Panc1 (cell line): ENCODE results near the gene WARS2. TPM values are rescaled to one million over a fixed set of nuclear protein-coding genes. Genes with fewer than 3 reads are reported as not detected.

Experiments
- ATAC-seq: fragments of 200-7000 bp; cut with Tn5 transposase; 2 replicates; pipeline ENCODE4 v1.9.1; 2020; ENCODE audit warnings: mild to moderate bottlenecking, moderate library complexity
- BruUV-seq: library from RNA; stranded (reverse); fragments of 400-500 nt; replicated peaks from 2 replicates; lab custom pipeline; 2021; lab: Mats Ljungman, UMichigan
- CTCF ChIA-PET: fragments of 300-600 bp; sonication (Branson Sonifier 250); formaldehyde crosslinking; loops from one replicate; lab custom pipeline; 2022; ENCODE audit warnings: antibody characterized with exemption; lab: Charles Lee
- POLR2A ChIA-PET: fragments of 300-600 bp; sonication (Branson Sonifier 250); formaldehyde crosslinking; loops from one replicate; lab custom pipeline; 2022; ENCODE audit warnings: antibody characterized with exemption; lab: Charles Lee
- DNase-seq: peaks from one replicate; pipeline ENCODE4 v3.0.0-alpha.2; 2010; ENCODE audit warnings: low read depth, low spot score
- H3K27ac ChIP-seq: 2 replicates; pipeline ENCODE4 v1.5.1; 2011; ENCODE audit warnings: mild to moderate bottlenecking, low read length, inconsistent platforms
- H3K27me3 ChIP-seq: fragments of 200-500 bp; sonication (Bioruptor generic); 2 replicates; pipeline ENCODE4 v1.6.0; 2014; ENCODE audit warnings: low read length, inconsistent platforms; ENCODE audit not compliant: control insufficient read depth, insufficient read depth
- H3K36me3 ChIP-seq: fragments of 200-500 bp; sonication (Bioruptor generic); 2 replicates; pipeline ENCODE4 v1.5.1; 2014; ENCODE audit warnings: inconsistent platforms, mild to moderate bottlenecking, low read length, moderate library complexity; ENCODE audit not compliant: control insufficient read depth, insufficient read depth
- H3K4me1 ChIP-seq: 2 replicates; pipeline ENCODE4 v1.5.1; 2011; ENCODE audit warnings: inconsistent platforms, mild to moderate bottlenecking, low read length, moderate library complexity; ENCODE audit not compliant: control insufficient read depth, insufficient read depth
- H3K4me3 ChIP-seq, 2 experiments: 2 replicates each; pipeline ENCODE4 v1.5.1; 2011 to 2012; ENCODE audit warnings: low read depth in 2 of 2, low read length in 2 of 2, mild to moderate bottlenecking in 2 of 2, inconsistent platforms in 1 of 2, moderate library complexity in 1 of 2
- H3K9me3 ChIP-seq: fragments of 200-500 bp; sonication (Bioruptor generic); 2 replicates; pipeline ENCODE4 v1.5.1; 2014; ENCODE audit warnings: low read depth, mild to moderate bottlenecking, inconsistent platforms, low read length, moderate library complexity; ENCODE audit not compliant: control insufficient read depth, insufficient read depth
- POLR2AphosphoS5 ChIP-seq: IDR thresholded peaks from 2 replicates; pipeline ENCODE4 v1.6.1; 2012; ENCODE audit warnings: mild to moderate bottlenecking, low read depth, low read length, moderate library complexity
- REST ChIP-seq, 2 experiments: IDR thresholded peaks; 2 replicates each; pipeline ENCODE4 v1.6.1; 2011 to 2012; ENCODE audit warnings: low read depth in 2 of 2, control low read depth in 1 of 2, low read length in 1 of 2, mild to moderate bottlenecking in 1 of 2, moderate library complexity in 1 of 2; ENCODE audit not compliant: insufficient read depth in 1 of 2
- SIN3A ChIP-seq: IDR thresholded peaks from 2 replicates; pipeline ENCODE4 v1.6.1; 2012; ENCODE audit warnings: low read depth, mild to moderate bottlenecking, low read length, moderate library complexity, borderline replicate concordance; ENCODE audit not compliant: insufficient read depth
- TCF7L2 ChIP-seq: IDR thresholded peaks from 2 replicates; pipeline ENCODE4 v1.6.1; 2011; ENCODE audit warnings: mild to moderate bottlenecking, low read depth, low read length, inconsistent platforms
- in situ Hi-C: cut with HindIII; loops from 2 replicates; pipeline ENCODE4 v1.10.0; 2016; ENCODE audit warnings: low sequenced_read_pairs, low pct_unique_long_range_greater_than_20kb
- intact Hi-C: fragments of 100-400 bp; cut with micrococcal nuclease; formaldehyde crosslinking; loops from one replicate; pipeline ENCODE4 v1.10.0; 2022; ENCODE audit not compliant: unreplicated experiment
- total RNA-seq: library from RNA; stranded (reverse); gene quantifications from one replicate; pipeline ENCODE4 v1.2.1, GENCODE V29; 2021; ENCODE audit not compliant: unreplicated experiment
- TF ChIP-seq, protein P1 (sequence below): fragments of 450-650 bp; IDR thresholded peaks from 2 replicates; pipeline ENCODE4 v1.5.1; 2017; ENCODE audit warnings: mild to moderate bottlenecking

The WARS2 gene
- total RNA-seq, 1 experiment from 2014 or later: 6.6 TPM

GRCh38 chr1:119146466-119146865, 6.0 kb upstream of the WARS2 start:
- no peak for DNase-seq
- Histone ChIP-seq H3K4me1 (no peaks in the 10 kb centered on the region), H3K27me3 (no peaks in the 10 kb centered on the region), H3K27ac (no peak overlapping the region), H3K9me3 (no peaks in the 10 kb centered on the region), H3K4me3 (no peak overlapping the region), H3K36me3 (no peaks in the 10 kb centered on the region)
- intact Hi-C loops: no loop called here
- ATAC-seq: no peak
- no TSS peak for BruUV-seq
- POLR2A ChIA-PET: no interaction called here
- in situ Hi-C loops: no loop called here
- CTCF ChIA-PET: no interaction called here
- TF ChIP-seq TCF7L2 (no peak), POLR2AphosphoS5 (no peak), SIN3A (no peak), REST (IDR thresholded peaks at IDR 0.05; ENCODE audit: insufficient read depth in 1 of 2, low read depth in 2 of 2, low read length in 1 of 2) (no peak)
- TF ChIP-seq, protein P1, sequence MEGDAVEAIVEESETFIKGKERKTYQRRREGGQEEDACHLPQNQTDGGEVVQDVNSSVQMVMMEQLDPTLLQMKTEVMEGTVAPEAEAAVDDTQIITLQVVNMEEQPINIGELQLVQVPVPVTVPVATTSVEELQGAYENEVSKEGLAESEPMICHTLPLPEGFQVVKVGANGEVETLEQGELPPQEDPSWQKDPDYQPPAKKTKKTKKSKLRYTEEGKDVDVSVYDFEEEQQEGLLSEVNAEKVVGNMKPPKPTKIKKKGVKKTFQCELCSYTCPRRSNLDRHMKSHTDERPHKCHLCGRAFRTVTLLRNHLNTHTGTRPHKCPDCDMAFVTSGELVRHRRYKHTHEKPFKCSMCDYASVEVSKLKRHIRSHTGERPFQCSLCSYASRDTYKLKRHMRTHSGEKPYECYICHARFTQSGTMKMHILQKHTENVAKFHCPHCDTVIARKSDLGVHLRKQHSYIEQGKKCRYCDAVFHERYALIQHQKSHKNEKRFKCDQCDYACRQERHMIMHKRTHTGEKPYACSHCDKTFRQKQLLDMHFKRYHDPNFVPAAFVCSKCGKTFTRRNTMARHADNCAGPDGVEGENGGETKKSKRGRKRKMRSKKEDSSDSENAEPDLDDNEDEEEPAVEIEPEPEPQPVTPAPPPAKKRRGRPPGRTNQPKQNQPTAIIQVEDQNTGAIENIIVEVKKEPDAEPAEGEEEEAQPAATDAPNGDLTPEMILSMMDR: no peak

GRCh38 chr1:119144813-119145212, 4.4 kb upstream of the WARS2 start:
- DNase-seq (no peak), ATAC-seq (no peak)
- H3K9me3 ChIP-seq: no peaks in the 10 kb centered on the region
- no peak overlapping the region for H3K4me3 ChIP-seq
- H3K27me3 ChIP-seq: no peaks in the 10 kb centered on the region
- intact Hi-C loops (no loop called here), in situ Hi-C loops (no loop called here)
- TF ChIP-seq TCF7L2 (no peak), POLR2AphosphoS5 (no peak)
- TF ChIP-seq, protein P1: no peak
- no TSS peak for BruUV-seq
- H3K4me1 ChIP-seq: no peaks in the 10 kb centered on the region
- POLR2A ChIA-PET: no interaction called here
- CTCF ChIA-PET: no interaction called here
- no peak overlapping the region for H3K27ac ChIP-seq
- no peaks in the 10 kb centered on the region for H3K36me3 ChIP-seq

- ATAC-seq: no peak
- Histone ChIP-seq H3K9me3 (no peaks in the 10 kb centered on the region), H3K27ac (no peak overlapping the region), H3K36me3 (no peaks in the 10 kb centered on the region), H3K4me1 (no peaks in the 10 kb centered on the region), H3K4me3 (no peak overlapping the region), H3K27me3 (no peaks in the 10 kb centered on the region)
- intact Hi-C loops: no loop called here
- ChIA-PET POLR2A (no interaction called here), CTCF (no interaction called here)
- in situ Hi-C loops: no loop called here
- DNase-seq: no peak
- TF ChIP-seq SIN3A (no peak), TCF7L2 (no peak), POLR2AphosphoS5 (no peak), REST (IDR thresholded peaks at IDR 0.05; ENCODE audit: insufficient read depth in 1 of 2, low read depth in 2 of 2, low read length in 1 of 2) (no peak)
- TF ChIP-seq, protein P1: no peak
- no TSS peak for BruUV-seq
Observed at GRCh38 chr1:119143706-119144105, 3.3 kb upstream of the WARS2 start.
